Fibroblast of mammary gland (primary cell): ENCODE data around the gene CRACR2B.

Experiments used
- DNase-seq: peaks from one replicate; pipeline ENCODE4 v3.0.0-alpha.2; 2010; ENCODE audit warnings: low read depth
- H3K4me3 ChIP-seq: 2 replicates; pipeline ENCODE4 v1.5.1; 2011; ENCODE audit warnings: low read depth, mild to moderate bottlenecking, low read length, moderate library complexity; ENCODE audit not compliant: control insufficient read depth
- CTCF ChIP-seq: conservative IDR thresholded peaks from 2 replicates; pipeline ENCODE4 v1.5.1; 2011; ENCODE audit warnings: low read depth, low read length, inconsistent platforms; ENCODE audit not compliant: control insufficient read depth, insufficient read depth

CRACR2B gene

GRCh38 chr11:795634-796564, 31.8 kb upstream of the CRACR2B start:
- peak; percentile 94 for DNase-seq
- no peak for TF ChIP-seq CTCF
- peak overlapping the region; percentile 68 for H3K4me3 ChIP-seq

GRCh38 chr11:796565-797295, 31.0 kb upstream of the CRACR2B start:
- no peak for DNase-seq
- no peak for TF ChIP-seq CTCF
- H3K4me3 ChIP-seq: peak overlapping the region; percentile 68

- peak overlapping the region; percentile 68 for H3K4me3 ChIP-seq
- no peak for TF ChIP-seq CTCF
- peak; percentile 73 for DNase-seq
These were observed 30.2 kb upstream of the CRACR2B start for GRCh38 chr11:797296-798092.

GRCh38 chr11:798093-798713, 29.5 kb upstream of the CRACR2B start, which contains the start of gene SLC25A22:
TSS of gene SLC25A22 (minus strand) at chr11:798281. CDS start at chr11:795006, 3,275 bp downstream.
- peak; percentile 67 for DNase-seq
- TF ChIP-seq CTCF: peak; percentile 35
- H3K4me3 ChIP-seq: peak within 1 kb of the TSS; percentile 68

GRCh38 chr11:799641-800316, 27.9 kb upstream of the CRACR2B start:
- DNase-seq: no peak
- H3K4me3 ChIP-seq: no peak overlapping the region
- TF ChIP-seq CTCF: no peak
